CD4-positive, alpha-beta T cell treated with Interleukin-15 for 1 hour (primary cell): ENCODE measurements around the gene MANF.
A peak's percentile ranks its signal among the peaks of the same experiment; 100 is the strongest.
"Not testable (repeated sequence)": the region's sequence is repeated elsewhere in the genome, so short reads cannot be mapped to it uniquely, and the experiment has no call there.

Experiments used
- DNase-seq: peaks from one replicate; pipeline ENCODE4 v3.0.0-alpha.2; 2020

The MANF gene

DNA sequence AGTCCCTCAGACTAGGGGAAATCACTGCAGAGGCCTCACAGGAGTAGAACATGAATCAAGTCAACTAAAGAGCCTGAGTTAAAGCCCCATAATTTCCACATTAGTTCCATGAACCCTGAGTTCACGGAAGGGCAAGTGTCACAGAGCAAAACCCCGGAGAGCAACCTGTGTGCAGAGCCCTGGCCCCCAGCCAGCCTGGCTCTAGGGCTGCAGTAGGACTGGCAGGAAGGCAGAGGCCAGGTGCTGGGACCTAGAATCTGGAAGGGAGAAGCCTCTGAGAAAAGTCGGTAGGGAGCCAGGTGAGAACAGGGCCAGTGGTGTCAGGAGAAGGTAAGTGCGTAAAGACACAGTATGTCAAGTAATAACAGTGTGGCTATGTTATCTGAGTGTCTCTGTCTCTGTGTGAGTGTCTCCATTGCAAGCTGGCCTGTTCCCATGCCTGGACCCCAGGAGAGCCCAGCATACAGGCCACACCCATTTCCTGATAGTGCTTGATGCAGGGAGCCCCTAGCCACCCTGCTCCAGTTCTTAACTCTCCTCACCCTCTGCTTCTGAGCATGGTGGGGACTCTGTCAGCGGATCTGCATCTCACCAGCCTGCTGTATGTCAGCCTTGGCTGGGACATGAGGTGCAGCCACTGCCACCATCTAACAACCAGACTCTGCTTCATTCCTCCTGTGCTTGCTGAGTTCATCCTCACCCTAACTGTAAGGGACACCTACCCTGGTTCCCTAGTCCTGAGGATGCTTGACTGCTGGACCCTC lies 11.3 kb upstream of the MANF start:
- no peak for DNase-seq

DNA sequence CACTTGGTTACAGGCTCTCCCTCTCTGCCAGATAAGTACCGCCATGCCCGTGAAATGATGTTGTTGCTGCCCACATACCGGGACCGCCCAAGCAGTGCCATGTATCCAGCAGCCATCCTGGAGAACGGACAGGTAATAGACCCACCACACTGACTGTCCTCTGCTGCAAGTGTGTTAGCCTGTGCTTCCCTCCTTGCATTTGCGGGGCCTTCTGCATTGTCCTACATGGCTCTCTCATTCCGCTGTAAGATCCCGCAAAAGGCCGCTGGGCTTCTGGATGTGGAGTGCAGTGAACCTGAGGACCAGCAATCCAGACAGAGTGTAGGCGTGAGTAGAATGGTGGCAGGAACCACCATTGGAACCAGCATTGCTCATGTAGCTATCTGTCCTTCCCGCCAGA lies 10.6 kb upstream of the MANF start:
- DNase-seq, result no peak

DNA sequence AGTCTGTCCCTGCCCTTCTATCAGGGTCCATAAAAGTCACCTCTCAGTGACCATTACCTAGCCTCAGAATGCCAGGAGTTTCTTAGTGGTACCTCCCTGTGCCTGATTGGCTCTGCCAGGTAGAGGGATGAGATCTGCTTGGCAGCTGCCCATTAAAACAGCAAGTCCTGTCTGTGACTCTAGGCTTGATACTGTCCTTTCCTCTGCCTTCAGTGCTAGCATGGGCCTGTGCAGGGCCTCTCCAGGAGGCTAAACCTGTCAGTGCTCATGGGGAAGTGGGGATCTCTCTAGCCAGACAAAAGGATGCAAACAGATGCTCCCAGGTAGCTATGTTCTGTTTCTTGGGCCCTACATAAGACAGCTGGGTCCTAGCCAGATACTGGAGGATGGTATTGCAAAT lies 10.0 kb upstream of the MANF start:
- no peak for DNase-seq

GRCh38 chr3:51375571-51375970 lies 9.5 kb upstream of the MANF start:
- no peak for DNase-seq

- DNase-seq, result no peak
Observed at GRCh38 chr3:51378065-51378464, 7.0 kb upstream of the MANF start.

DNA sequence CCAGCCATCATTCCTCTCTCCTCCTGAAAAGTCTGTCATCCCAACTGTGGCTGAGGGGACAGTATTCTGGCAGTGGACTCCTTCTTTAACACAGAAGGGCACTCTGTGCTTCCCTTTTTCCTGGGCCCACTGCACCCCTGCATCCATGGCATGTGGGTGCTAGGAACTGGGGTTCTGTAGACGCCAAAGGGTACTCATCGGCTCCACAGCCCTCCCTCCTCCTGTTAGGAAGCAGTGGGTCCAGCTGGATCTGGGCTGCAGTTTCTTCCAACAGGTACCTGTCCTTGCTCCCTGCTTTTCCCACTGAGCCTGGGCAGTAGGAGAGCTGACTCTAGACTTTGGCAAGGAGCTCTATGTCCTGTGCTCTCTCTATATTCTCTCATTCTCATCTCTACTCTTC lies 6.4 kb upstream of the MANF start:
- no peak for DNase-seq

DNA sequence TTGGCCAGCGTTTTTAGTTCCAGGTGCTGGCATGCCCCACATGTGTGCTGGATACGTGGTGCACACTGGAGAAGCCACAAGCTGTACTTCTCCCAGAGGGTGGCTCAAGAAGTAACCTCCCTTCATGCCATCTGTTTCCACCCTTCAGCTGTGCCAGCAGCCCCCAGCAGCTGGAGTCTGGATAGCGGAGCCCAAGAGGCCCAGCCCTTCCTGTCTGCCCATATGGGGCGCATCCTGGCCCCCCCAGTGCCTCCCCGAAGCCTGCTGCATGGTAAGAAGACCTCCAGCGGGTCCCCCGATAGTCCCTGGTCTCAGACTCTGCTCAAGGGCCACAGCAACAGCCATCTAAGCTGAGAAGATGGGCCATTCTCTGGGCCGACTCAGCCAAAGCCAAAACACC lies 5.8 kb upstream of the MANF start:
- no peak for DNase-seq

DNA sequence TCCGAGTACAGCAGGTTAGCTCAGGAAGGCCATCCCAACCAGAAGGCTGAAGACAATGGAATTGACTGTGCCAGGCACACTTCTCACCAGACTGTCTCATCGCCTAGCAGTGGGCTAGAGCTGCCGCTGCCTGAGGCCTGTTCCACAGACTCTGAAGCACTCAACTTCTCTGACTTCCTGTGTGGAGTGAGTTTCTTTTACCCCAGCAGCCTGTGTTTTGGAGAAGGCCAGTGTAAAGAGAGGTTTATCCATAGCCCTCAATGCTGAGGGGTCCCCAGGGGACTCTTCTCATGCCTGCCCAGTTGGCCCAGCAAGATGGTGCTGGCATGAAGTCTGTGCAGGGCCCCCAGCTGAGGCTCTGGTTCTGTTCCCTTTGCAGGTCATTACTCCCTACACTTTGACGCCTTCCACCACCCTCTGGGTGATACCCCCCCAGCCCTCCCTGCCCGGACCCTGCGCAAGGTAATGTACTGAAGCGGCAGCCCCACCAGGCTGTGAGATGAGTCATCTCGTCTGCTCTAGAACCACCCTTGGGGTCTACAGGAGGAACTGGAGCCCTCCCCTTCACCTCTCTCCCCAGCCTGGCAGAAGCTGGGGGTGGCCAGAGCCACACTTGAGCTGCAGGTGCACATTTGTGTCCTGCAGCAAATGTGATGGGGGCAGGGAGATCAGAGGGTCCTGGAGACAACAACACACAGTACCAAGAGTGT lies 5.2 kb upstream of the MANF start:
- no peak for DNase-seq

DNA sequence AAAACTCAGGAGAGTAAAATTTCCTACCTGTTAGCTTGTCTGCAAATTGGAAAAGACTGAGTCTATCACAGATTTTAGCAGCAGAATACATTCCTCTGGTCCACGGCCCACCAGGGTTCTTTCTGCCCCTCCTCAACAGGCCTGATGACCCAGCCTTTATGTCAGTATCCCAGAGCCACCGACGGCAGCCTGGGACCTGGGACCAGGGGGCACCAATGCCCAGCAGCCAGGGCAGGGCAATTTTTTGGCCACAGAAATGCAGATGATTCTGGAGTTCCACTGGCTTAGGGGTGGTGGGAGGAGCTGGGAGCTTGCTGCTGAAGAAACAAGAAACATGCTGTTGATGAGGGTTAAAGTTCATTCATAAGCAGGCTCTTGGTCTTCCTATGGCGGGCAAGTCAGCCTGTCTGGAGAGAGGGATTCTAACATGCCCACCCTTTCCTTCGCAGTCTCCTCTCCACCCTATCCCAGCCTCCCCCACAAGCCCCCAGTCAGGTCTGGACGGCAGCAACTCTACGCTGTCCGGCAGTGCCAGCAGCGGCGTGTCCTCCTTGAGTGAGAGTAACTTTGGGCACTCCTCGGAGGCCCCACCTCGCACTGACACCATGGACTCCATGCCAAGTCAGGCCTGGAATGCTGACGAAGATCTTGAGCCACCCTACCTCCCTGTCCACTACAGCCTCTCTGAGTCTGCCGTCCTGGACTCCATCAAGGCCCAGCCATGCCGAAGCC lies 4.3 kb upstream of the MANF start:
- DNase-seq, result no peak

DNA sequence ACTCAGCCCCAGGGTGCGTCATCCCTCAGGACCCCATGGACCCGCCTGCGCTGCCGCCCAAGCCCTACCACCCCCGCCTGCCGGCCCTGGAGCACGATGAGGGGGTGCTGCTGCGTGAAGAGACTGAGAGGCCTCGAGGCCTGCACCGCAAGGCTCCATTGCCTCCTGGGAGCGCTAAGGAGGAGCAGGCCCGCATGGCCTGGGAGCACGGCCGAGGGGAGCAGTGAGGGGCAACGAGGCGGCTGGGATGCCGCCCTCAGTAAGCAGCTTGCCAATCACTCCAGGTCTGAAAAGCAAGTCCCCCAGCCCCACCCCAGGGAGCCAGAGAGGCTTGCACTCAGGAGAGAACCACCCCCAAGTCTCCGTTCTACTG lies 3.8 kb upstream of the MANF start:
- DNase-seq, result no peak

DNA sequence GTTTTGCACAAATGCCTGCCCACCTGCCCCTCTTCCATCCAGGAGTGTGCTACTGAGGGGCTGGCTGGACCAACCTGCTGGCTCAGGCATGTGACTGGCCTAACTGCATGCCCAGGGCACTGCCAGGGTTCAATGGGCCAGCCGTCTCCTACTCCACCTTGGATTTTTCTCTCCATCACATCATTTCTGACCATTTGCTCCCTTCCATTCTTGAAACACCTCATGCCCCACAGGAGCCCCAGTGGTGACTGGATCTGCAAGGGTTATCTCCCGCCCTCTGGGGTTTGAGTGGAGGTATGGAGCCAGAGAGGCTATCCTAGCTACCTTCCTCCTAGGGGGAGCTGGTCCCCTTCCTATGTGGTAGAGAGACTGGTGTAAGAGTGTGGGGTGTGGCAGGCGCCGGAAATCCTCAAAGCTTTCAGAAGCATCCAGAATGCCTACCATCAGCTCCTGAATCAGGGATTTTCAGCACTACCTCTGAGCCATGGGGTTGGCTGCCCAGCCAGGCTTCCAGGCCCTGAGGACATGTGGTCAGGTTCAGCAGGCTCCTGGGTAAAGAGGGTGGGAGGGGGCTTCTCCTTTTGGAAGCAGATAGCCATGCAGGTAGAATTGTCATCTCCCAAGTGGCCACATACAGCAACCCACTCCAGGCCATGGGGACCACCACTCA lies 2.9 kb upstream of the MANF start:
- DNase-seq, result no peak

GRCh38 chr3:51382947-51383578 lies 2.0 kb upstream of the MANF start:
- no peak for DNase-seq

DNA sequence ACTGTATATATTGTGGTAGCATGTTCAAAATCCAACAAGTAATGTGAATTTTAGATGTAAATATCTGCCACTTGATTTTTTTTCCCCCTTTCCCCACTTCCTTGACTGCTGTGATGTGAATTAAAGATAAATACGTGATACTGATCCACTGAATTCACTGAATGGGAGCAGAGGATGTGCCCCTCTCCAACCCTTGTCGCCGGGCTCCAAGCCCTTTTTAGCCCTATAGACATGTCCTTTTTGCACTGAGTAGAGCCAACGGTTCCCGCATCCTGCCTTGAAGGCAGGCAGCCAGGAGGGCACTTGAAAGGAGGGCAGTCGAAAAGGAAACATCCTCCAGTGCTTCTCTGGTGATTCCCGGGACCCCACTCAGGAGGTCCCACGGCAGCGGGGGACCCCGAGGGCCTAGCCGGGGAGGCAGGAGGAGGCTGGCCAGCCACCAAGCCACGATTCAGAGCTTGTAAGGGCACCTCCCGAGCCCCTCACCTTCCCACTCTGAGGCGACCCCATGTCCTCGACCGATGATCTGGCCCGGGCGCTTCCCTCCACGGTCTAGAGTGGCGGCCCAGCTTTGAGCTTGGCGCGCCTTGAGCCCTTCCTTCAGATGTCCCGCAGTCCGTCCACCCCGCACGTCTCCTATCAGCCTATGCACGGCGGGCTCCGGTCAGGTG lies 901 bp upstream of the MANF start:
- DNase-seq, result no peak

- no peak for DNase-seq
Observed at GRCh38 chr3:51385621-51386091, 565 bp downstream of the MANF start.

GRCh38 chr3:51386159-51386851 lies 1.2 kb downstream of the MANF start:
- no peak for DNase-seq

- DNase-seq, result no peak
Observed at GRCh38 chr3:51386852-51387229, 1.8 kb downstream of the MANF start.

GRCh38 chr3:51387281-51387680 lies 2.2 kb downstream of the MANF start:
- DNase-seq, result not testable (repeated sequence)

GRCh38 chr3:51388286-51389029 lies 3.4 kb downstream of the MANF start:
- no peak for DNase-seq

DNA sequence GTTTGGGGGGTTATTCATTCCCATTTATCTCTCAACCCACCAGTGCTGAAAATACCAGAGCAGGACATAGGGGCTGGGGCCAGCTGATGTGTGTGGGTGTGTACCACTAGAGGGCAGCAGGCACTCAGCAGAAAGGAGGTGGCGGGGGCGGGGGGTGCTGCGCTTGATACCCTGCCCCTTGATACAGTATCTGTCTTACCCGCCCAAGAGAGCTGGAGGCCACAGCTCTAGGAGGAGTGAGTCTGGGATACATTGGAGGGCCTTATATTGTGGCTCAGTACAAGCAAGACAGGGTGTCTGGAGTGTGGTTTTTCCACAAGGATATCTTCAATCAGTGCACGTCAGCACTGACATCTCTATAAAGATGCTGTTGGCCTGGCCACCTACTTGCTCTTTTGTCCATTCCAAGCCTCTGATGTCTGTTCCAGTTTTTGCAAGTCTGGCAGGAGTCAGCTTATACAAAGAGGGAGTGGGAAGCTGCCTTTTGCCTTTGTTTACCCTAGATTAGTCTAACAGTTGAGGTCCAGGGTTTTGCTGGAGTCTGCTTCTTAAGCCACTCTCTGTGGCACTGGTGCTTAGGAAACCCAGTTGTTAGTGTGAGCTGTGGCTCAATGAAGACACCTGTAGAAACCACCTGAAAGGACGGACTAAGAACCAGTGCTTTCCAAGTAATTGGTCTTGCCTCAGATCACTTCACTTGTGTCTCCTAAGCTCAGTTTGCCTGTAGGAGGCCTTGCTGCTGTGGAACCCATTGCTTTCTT lies 4.5 kb downstream of the MANF start:
- peak; percentile 55 for DNase-seq
